Endothelial cell of umbilical vein (primary cell): ENCODE measurements around the gene EFNB1.
"Not testable (repeated sequence)": the region's sequence is repeated elsewhere in the genome, so short reads cannot be mapped to it uniquely, and the experiment has no call there.

Experiments
- EZH2 ChIP-seq: IDR thresholded peaks from 2 replicates; pipeline ENCODE4 v1.6.1; 2012; ENCODE audit warnings: borderline replicate concordance, low read depth, mild to moderate bottlenecking, moderate library complexity, low read length, inconsistent platforms; ENCODE audit not compliant: severe bottlenecking
- MYC ChIP-seq: IDR thresholded peaks from one replicate; pipeline ENCODE4 v1.6.1; 2011; ENCODE audit warnings: mild to moderate bottlenecking, low read depth, low read length
- POLR2A ChIP-seq: IDR thresholded peaks from 2 replicates; pipeline ENCODE4 v1.6.1; 2012; ENCODE audit warnings: low read depth, mild to moderate bottlenecking, control low read depth, low read length
- POLR2AphosphoS5 ChIP-seq: IDR thresholded peaks from 2 replicates; pipeline ENCODE4 v1.6.1; 2012; ENCODE audit warnings: low read depth, mild to moderate bottlenecking, control low read depth, low read length, moderate library complexity; ENCODE audit not compliant: insufficient read depth
- TF ChIP-seq, protein P1 (sequence below), 2 donors: IDR thresholded peaks; 1 replicate in 1 of 2; 2 replicates in 1 of 2; pipeline ENCODE4 v1.5.1; 2011; ENCODE audit warnings: low read length in 2 of 2, mild to moderate bottlenecking in 2 of 2, moderate library complexity in 2 of 2, control low read depth in 1 of 2, inconsistent platforms in 1 of 2, low read depth in 1 of 2; ENCODE audit not compliant: insufficient read depth in 1 of 2; ENCODE audit errors: extremely low read depth in 1 of 2

DNA sequence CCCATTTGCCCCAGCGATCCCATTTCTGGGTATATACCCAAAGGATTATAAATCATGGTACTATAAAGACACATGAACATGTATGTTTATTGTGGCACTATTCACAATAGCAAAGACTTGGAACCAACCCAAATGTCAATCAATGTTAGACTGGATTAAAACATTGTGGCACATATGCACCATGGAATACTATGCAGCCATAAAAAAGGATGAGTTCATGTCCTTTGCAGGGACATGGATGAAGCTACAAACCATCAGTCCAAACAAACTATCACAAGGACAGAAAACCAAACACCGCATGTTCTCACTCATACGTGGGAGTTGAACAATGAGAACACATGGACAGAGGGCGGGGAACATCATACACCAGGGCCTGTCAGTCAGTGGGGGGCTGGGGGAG, 47.5 kb upstream of the EFNB1 start:
- TF ChIP-seq, protein P1, sequence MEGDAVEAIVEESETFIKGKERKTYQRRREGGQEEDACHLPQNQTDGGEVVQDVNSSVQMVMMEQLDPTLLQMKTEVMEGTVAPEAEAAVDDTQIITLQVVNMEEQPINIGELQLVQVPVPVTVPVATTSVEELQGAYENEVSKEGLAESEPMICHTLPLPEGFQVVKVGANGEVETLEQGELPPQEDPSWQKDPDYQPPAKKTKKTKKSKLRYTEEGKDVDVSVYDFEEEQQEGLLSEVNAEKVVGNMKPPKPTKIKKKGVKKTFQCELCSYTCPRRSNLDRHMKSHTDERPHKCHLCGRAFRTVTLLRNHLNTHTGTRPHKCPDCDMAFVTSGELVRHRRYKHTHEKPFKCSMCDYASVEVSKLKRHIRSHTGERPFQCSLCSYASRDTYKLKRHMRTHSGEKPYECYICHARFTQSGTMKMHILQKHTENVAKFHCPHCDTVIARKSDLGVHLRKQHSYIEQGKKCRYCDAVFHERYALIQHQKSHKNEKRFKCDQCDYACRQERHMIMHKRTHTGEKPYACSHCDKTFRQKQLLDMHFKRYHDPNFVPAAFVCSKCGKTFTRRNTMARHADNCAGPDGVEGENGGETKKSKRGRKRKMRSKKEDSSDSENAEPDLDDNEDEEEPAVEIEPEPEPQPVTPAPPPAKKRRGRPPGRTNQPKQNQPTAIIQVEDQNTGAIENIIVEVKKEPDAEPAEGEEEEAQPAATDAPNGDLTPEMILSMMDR (IDR thresholded peaks at IDR 0.05; ENCODE audit: extremely low read depth in 1 of 2, insufficient read depth in 1 of 2, low read depth in 1 of 2, low read length in 2 of 2) = not testable (repeated sequence)
- TF ChIP-seq POLR2AphosphoS5, POLR2A, MYC, EZH2: not testable (repeated sequence)
